ENCODE results near the gene FREM1. TPM values are rescaled to one million over a fixed set of nuclear protein-coding genes. Genes with fewer than 3 reads are reported as not detected.

The FREM1 gene
- total RNA-seq, 1 donor from 2014 or later: 0.52 TPM

DNA sequence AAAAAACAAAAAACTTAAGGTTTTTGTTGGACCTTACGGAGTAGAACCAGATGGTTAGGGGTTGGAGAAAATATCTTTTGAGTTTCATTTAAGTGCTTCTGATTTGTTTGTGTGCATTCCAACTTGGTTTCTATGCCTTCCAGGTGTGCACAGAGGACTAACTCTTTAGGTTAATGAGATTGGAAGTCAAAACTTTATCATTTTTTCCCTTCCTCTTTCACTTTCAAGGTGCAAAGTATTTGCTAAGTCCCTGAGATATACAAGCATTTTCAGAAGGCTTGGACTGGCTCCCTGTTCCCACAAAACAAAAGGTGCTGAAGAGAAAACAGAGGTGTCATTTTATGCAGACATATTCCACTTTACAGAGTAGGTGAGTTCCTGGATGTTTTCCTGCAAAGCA is 157.4 kb downstream of the FREM1 start:
- H3K27me3 Mint-ChIP-seq (ENCODE audit: low read depth, unreplicated experiment): no peaks in the 10 kb centered on the region
- no peaks in the 10 kb centered on the region for H3K9me3 Mint-ChIP-seq (ENCODE audit: unreplicated experiment)
- Histone ChIP-seq H3K4me2 (ENCODE audit: low read length) (no peak overlapping the region), H4K20me1 (ENCODE audit: insufficient read depth, low read length) (no peaks in the 10 kb centered on the region), H2AFZ (ENCODE audit: low read depth, low read length) (no peak overlapping the region), H3K9ac (ENCODE audit: low read length) (no peak overlapping the region), H3K27ac (ENCODE audit: low read depth, low read length) (no peak overlapping the region), H3K9me3 (ENCODE audit: insufficient read depth, low read depth, low read length) (no peaks in the 10 kb centered on the region), H3K79me2 (ENCODE audit: insufficient read depth, low read length) (no peaks in the 10 kb centered on the region), H3K27me3 (ENCODE audit: insufficient read depth, low read length) (peaks cover 7% of the 10 kb centered on the region), H3K4me1 (ENCODE audit: insufficient read depth, low read length) (no peaks in the 10 kb centered on the region), H3K36me3 (ENCODE audit: insufficient read depth, low read length) (no peaks in the 10 kb centered on the region), H3K4me3 (ENCODE audit: insufficient read depth, low read depth, low read length) (no peak overlapping the region)
- no peaks in the 10 kb centered on the region for H3K4me1 Mint-ChIP-seq (ENCODE audit: low read depth, unreplicated experiment)
- FAIRE-seq (no peak), DNase-seq (ENCODE audit: low read depth) (no peak)
- no peak overlapping the region for H3K4me3 Mint-ChIP-seq (ENCODE audit: unreplicated experiment)
- H3K27ac Mint-ChIP-seq (ENCODE audit: unreplicated experiment): no peak overlapping the region
- TF ChIP-seq, protein P1, sequence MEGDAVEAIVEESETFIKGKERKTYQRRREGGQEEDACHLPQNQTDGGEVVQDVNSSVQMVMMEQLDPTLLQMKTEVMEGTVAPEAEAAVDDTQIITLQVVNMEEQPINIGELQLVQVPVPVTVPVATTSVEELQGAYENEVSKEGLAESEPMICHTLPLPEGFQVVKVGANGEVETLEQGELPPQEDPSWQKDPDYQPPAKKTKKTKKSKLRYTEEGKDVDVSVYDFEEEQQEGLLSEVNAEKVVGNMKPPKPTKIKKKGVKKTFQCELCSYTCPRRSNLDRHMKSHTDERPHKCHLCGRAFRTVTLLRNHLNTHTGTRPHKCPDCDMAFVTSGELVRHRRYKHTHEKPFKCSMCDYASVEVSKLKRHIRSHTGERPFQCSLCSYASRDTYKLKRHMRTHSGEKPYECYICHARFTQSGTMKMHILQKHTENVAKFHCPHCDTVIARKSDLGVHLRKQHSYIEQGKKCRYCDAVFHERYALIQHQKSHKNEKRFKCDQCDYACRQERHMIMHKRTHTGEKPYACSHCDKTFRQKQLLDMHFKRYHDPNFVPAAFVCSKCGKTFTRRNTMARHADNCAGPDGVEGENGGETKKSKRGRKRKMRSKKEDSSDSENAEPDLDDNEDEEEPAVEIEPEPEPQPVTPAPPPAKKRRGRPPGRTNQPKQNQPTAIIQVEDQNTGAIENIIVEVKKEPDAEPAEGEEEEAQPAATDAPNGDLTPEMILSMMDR (IDR thresholded peaks at IDR 0.05; ENCODE audit: insufficient read depth, low read depth, low read length): no peak
- TF ChIP-seq EZH2 (IDR thresholded peaks at IDR 0.05; ENCODE audit: insufficient read depth, low read length): no peak
- no peaks in the 10 kb centered on the region for H3K36me3 Mint-ChIP-seq (ENCODE audit: low read depth, unreplicated experiment)

DNA sequence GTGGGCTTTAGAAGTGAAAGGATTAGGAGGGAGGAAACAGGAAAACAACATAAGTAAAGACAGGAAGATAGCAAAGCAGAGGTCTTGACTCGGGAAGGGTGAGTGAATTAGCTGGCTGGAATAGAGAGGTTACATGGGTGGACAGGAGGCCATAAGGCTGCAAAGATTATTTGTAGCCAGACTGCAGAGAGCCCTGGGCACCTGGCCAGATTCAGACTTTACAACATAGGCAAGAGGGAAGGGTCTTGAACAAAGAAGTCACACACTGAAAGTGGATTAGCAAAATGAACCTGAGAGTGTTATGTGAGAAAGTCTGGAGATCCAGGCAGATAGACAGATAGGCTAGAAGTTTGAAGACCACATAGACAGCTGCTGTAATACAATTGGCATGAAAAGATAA is 158.0 kb downstream of the FREM1 start:
- no peak for DNase-seq (ENCODE audit: low read depth)
- no peak overlapping the region for H3K4me2 ChIP-seq (ENCODE audit: low read length)
- H3K4me3 Mint-ChIP-seq (ENCODE audit: unreplicated experiment): no peak overlapping the region
- TF ChIP-seq, protein P1 (IDR thresholded peaks at IDR 0.05; ENCODE audit: insufficient read depth, low read depth, low read length): no peak
- TF ChIP-seq EZH2 (IDR thresholded peaks at IDR 0.05; ENCODE audit: insufficient read depth, low read length): no peak
- no peaks in the 10 kb centered on the region for H3K79me2 ChIP-seq (ENCODE audit: insufficient read depth, low read length)
- no peak overlapping the region for H3K27ac ChIP-seq (ENCODE audit: low read depth, low read length)
- no peaks in the 10 kb centered on the region for H3K4me1 Mint-ChIP-seq (ENCODE audit: low read depth, unreplicated experiment)
- H3K4me1 ChIP-seq (ENCODE audit: insufficient read depth, low read length): no peaks in the 10 kb centered on the region
- no peak overlapping the region for H3K9ac ChIP-seq (ENCODE audit: low read length)
- H4K20me1 ChIP-seq (ENCODE audit: insufficient read depth, low read length): no peaks in the 10 kb centered on the region
- no peak overlapping the region for H3K27ac Mint-ChIP-seq (ENCODE audit: unreplicated experiment)
- no peaks in the 10 kb centered on the region for H3K9me3 ChIP-seq (ENCODE audit: insufficient read depth, low read depth, low read length)
- H3K9me3 Mint-ChIP-seq (ENCODE audit: unreplicated experiment): no peaks in the 10 kb centered on the region
- H3K4me3 ChIP-seq (ENCODE audit: insufficient read depth, low read depth, low read length): no peak overlapping the region
- no peak for FAIRE-seq
- no peaks in the 10 kb centered on the region for H3K36me3 Mint-ChIP-seq (ENCODE audit: low read depth, unreplicated experiment)
- H2AFZ ChIP-seq (ENCODE audit: low read depth, low read length): no peak overlapping the region
- H3K27me3 Mint-ChIP-seq (ENCODE audit: low read depth, unreplicated experiment): no peaks in the 10 kb centered on the region
- H3K36me3 ChIP-seq (ENCODE audit: insufficient read depth, low read length): no peaks in the 10 kb centered on the region
- peaks cover 7% of the 10 kb centered on the region for H3K27me3 ChIP-seq (ENCODE audit: insufficient read depth, low read length)

DNA sequence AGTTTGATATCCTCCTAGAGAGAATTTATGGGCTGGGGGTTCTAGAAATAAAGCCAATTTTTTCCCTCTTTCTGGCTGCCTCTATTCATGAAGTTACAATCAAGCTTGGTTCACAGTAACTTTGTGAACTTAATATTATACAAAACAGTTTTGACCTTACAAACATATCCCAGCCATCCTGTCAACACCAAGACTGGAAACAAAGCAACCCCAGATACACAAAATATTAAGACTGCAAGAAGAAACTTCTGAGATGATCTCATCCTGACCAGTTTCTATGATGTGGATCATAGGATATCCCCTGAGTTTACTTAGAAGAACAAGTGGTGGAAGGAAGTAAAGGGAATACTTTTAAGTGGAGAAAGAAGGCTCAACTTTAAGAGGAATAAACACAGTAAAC is 159.4 kb downstream of the FREM1 start:
- no peak overlapping the region for H3K4me3 Mint-ChIP-seq (ENCODE audit: unreplicated experiment)
- no peaks in the 10 kb centered on the region for H3K4me1 ChIP-seq (ENCODE audit: insufficient read depth, low read length)
- H3K36me3 ChIP-seq (ENCODE audit: insufficient read depth, low read length): no peaks in the 10 kb centered on the region
- no peaks in the 10 kb centered on the region for H3K9me3 ChIP-seq (ENCODE audit: insufficient read depth, low read depth, low read length)
- no peak overlapping the region for H2AFZ ChIP-seq (ENCODE audit: low read depth, low read length)
- FAIRE-seq (no peak), DNase-seq (ENCODE audit: low read depth) (no peak)
- no peak overlapping the region for H3K27ac ChIP-seq (ENCODE audit: low read depth, low read length)
- TF ChIP-seq, protein P1 (IDR thresholded peaks at IDR 0.05; ENCODE audit: insufficient read depth, low read depth, low read length): no peak
- TF ChIP-seq EZH2 (IDR thresholded peaks at IDR 0.05; ENCODE audit: insufficient read depth, low read length): no peak
- H3K4me1 Mint-ChIP-seq (ENCODE audit: low read depth, unreplicated experiment): no peaks in the 10 kb centered on the region
- no peaks in the 10 kb centered on the region for H3K36me3 Mint-ChIP-seq (ENCODE audit: low read depth, unreplicated experiment)
- no peaks in the 10 kb centered on the region for H3K79me2 ChIP-seq (ENCODE audit: insufficient read depth, low read length)
- H3K9me3 Mint-ChIP-seq (ENCODE audit: unreplicated experiment): no peaks in the 10 kb centered on the region
- H4K20me1 ChIP-seq (ENCODE audit: insufficient read depth, low read length): no peaks in the 10 kb centered on the region
- H3K27me3 Mint-ChIP-seq (ENCODE audit: low read depth, unreplicated experiment): no peaks in the 10 kb centered on the region
- peaks cover 7% of the 10 kb centered on the region for H3K27me3 ChIP-seq (ENCODE audit: insufficient read depth, low read length)
- no peak overlapping the region for H3K4me2 ChIP-seq (ENCODE audit: low read length)
- H3K9ac ChIP-seq (ENCODE audit: low read length): no peak overlapping the region
- no peak overlapping the region for H3K4me3 ChIP-seq (ENCODE audit: insufficient read depth, low read depth, low read length)
- no peak overlapping the region for H3K27ac Mint-ChIP-seq (ENCODE audit: unreplicated experiment)
